Caco-2 (cell line): ENCODE data around the gene BRIP1. TPM values are rescaled to one million over a fixed set of nuclear protein-coding genes. Genes with fewer than 3 reads are reported as not detected.

Experiments used
- BruUV-seq: library from RNA; stranded (reverse); fragments of 400-500 nt; replicated peaks from 2 replicates; lab custom pipeline; 2021; lab: Mats Ljungman, UMichigan
- CTCF ChIA-PET: fragments of 300-600 bp; sonication (Branson Sonifier 250); formaldehyde crosslinking; loops from one replicate; lab custom pipeline; 2022; ENCODE audit warnings: antibody characterized with exemption; lab: Charles Lee
- POLR2A ChIA-PET: fragments of 300-600 bp; sonication (Branson Sonifier 250); formaldehyde crosslinking; loops from one replicate; lab custom pipeline; 2022; ENCODE audit warnings: antibody characterized with exemption; lab: Charles Lee
- DNase-seq, 2 experiments: peaks; one replicate each; pipeline versions ENCODE4 v3.0.0 to v3.0.0-alpha.2; 2020 to 2022
- H3K27me3 ChIP-seq: replicated peaks from 2 replicates; pipeline ENCODE4 v1.6.0; 2011; ENCODE audit warnings: low read length; ENCODE audit not compliant: control insufficient read depth, insufficient read depth
- H3K36me3 ChIP-seq: 2 replicates; pipeline ENCODE4 v1.5.1; 2011; ENCODE audit warnings: low read length; ENCODE audit not compliant: control insufficient read depth, insufficient read depth
- H3K4me1 ChIP-seq: fragments of 250-450 bp; sonication (Bioruptor Pico); 2 replicates; pipeline ENCODE4 v1.5.1; 2020; ENCODE audit warnings: mild to moderate bottlenecking
- H3K4me3 ChIP-seq: 2 replicates; pipeline ENCODE4 v1.5.1; 2011; ENCODE audit warnings: low read depth, mild to moderate bottlenecking, control low read depth, low read length
- H3K9me3 ChIP-seq: fragments of 250-450 bp; sonication (Bioruptor Pico); 2 replicates; pipeline ENCODE4 v1.5.1; 2020; ENCODE audit warnings: mild to moderate bottlenecking, moderate library complexity
- H3K27ac Mint-ChIP-seq: one replicate; pipeline ENCODE4 v1.8.0; 2022; ENCODE audit warnings: mixed read lengths; ENCODE audit not compliant: unreplicated experiment
- H3K27me3 Mint-ChIP-seq: one replicate; pipeline ENCODE4 v1.8.0; 2022; ENCODE audit warnings: mixed read lengths; ENCODE audit not compliant: insufficient read depth, unreplicated experiment
- H3K36me3 Mint-ChIP-seq: one replicate; pipeline ENCODE4 v1.8.0; 2022; ENCODE audit warnings: mild to moderate bottlenecking, mixed read lengths; ENCODE audit not compliant: insufficient read depth, unreplicated experiment
- H3K4me1 Mint-ChIP-seq: one replicate; pipeline ENCODE4 v1.8.0; 2022; ENCODE audit warnings: low read depth, mixed read lengths; ENCODE audit not compliant: unreplicated experiment
- H3K4me3 Mint-ChIP-seq: one replicate; pipeline ENCODE4 v1.8.0; 2022; ENCODE audit warnings: mild to moderate bottlenecking, moderate library complexity, mixed read lengths; ENCODE audit not compliant: unreplicated experiment
- H3K9me3 Mint-ChIP-seq: one replicate; pipeline ENCODE4 v1.8.0; 2022; ENCODE audit warnings: mixed read lengths; ENCODE audit not compliant: unreplicated experiment
- CTCF ChIP-seq, 2 experiments: fragments of 200-600 bp in 1 of 2; IDR thresholded peaks; 1 replicate in 1 of 2; 2 replicates in 1 of 2; pipeline versions ENCODE4 v1.5.1 to v1.8.0; 2011 to 2022; ENCODE audit warnings: antibody characterized with exemption in 1 of 2, control low read depth in 1 of 2, inconsistent platforms in 1 of 2, low read depth in 1 of 2, low read length in 1 of 2, mild to moderate bottlenecking in 1 of 2, moderate library complexity in 1 of 2; ENCODE audit not compliant: insufficient read depth in 1 of 2, severe bottlenecking in 1 of 2, unreplicated experiment in 1 of 2
- intact Hi-C: fragments of 100-400 bp; cut with micrococcal nuclease; formaldehyde crosslinking; loops from one replicate; pipeline ENCODE4 v1.10.0; 2022; ENCODE audit not compliant: unreplicated experiment
- total RNA-seq: library from RNA; stranded (reverse); gene quantifications from 2 replicates; pipeline ENCODE4 v1.2.3, GENCODE V29; 2022

BRIP1 gene
- total RNA-seq, 1 experiment from 2014 or later: 18.3 TPM

- intact Hi-C loops: no loop called here
Observed at GRCh38 chr17:61648587-61648986, 214.7 kb downstream of the BRIP1 start.

GRCh38 chr17:61647047-61647446 lies 216.3 kb downstream of the BRIP1 start:
- BruUV-seq: no TSS peak
- no peak for TF ChIP-seq CTCF (IDR thresholded peaks at IDR 0.05; ENCODE audit: insufficient read depth in 1 of 2, low read depth in 1 of 2, low read length in 1 of 2, severe bottlenecking in 1 of 2, unreplicated experiment in 1 of 2)
- intact Hi-C loops: no loop called here
- Histone ChIP-seq H3K36me3 (no peaks in the 10 kb centered on the region), H3K4me3 (no peak overlapping the region), H3K27me3 (no peaks in the 10 kb centered on the region), H3K4me1 (no peaks in the 10 kb centered on the region), H3K9me3 (peaks cover 10% of the 10 kb centered on the region; the same call in 1 of the 2 replicates)
- H3K27ac Mint-ChIP-seq: no peak overlapping the region
- no peaks in the 10 kb centered on the region for H3K36me3 Mint-ChIP-seq
- DNase-seq: no peak
- H3K27me3 Mint-ChIP-seq: peaks cover 7% of the 10 kb centered on the region
- no peaks in the 10 kb centered on the region for H3K4me1 Mint-ChIP-seq
- ChIA-PET POLR2A (interaction anchor here (0.6 kb wide), 1 partner anchor 217 kb away, joined by 4 read pairs; the partner anchor contains the start of gene BRIP1), CTCF (no interaction called here)
- no peak overlapping the region for H3K4me3 Mint-ChIP-seq
- peaks cover 18% of the 10 kb centered on the region for H3K9me3 Mint-ChIP-seq

More at GRCh38 chr17:61648587-61648986, 214.7 kb downstream of the BRIP1 start:
- Mint-ChIP-seq H3K9me3 (peaks cover 19% of the 10 kb centered on the region), H3K27me3 (peaks cover 6% of the 10 kb centered on the region), H3K27ac (no peak overlapping the region), H3K36me3 (no peaks in the 10 kb centered on the region), H3K4me1 (no peaks in the 10 kb centered on the region), H3K4me3 (no peak overlapping the region)
- ChIA-PET POLR2A (no interaction called here), CTCF (no interaction called here)
- Histone ChIP-seq H3K4me3 (no peak overlapping the region), H3K9me3 (peaks cover 10% of the 10 kb centered on the region; the same call in 1 of the 2 replicates), H3K27me3 (no peaks in the 10 kb centered on the region), H3K36me3 (no peaks in the 10 kb centered on the region), H3K4me1 (no peaks in the 10 kb centered on the region)
- BruUV-seq: no TSS peak
- DNase-seq: no peak
- no peak for TF ChIP-seq CTCF (IDR thresholded peaks at IDR 0.05; ENCODE audit: insufficient read depth in 1 of 2, low read depth in 1 of 2, low read length in 1 of 2, severe bottlenecking in 1 of 2, unreplicated experiment in 1 of 2)

- CTCF ChIA-PET: no interaction called here
- Mint-ChIP-seq H3K4me1 (no peaks in the 10 kb centered on the region), H3K27me3 (peaks cover 7% of the 10 kb centered on the region), H3K36me3 (no peaks in the 10 kb centered on the region), H3K27ac (no peak overlapping the region), H3K9me3 (peaks cover 12% of the 10 kb centered on the region), H3K4me3 (no peak overlapping the region)
- intact Hi-C loops: no loop called here
- DNase-seq: no peak
- H3K4me3 ChIP-seq: no peak overlapping the region
- TF ChIP-seq CTCF (IDR thresholded peaks at IDR 0.05; ENCODE audit: insufficient read depth in 1 of 2, low read depth in 1 of 2, low read length in 1 of 2, severe bottlenecking in 1 of 2, unreplicated experiment in 1 of 2): no peak
- H3K27me3 ChIP-seq: no peaks in the 10 kb centered on the region
- POLR2A ChIA-PET: no interaction called here
- BruUV-seq: no TSS peak
- peaks cover 7% of the 10 kb centered on the region; the same call in 1 of the 2 replicates for H3K9me3 ChIP-seq
- no peaks in the 10 kb centered on the region for H3K4me1 ChIP-seq
- no peaks in the 10 kb centered on the region for H3K36me3 ChIP-seq
Observed at GRCh38 chr17:61646482-61646881, 216.8 kb downstream of the BRIP1 start.
